Measurements from ENCODE around the gene IQCK.

IQCK gene

DNA sequence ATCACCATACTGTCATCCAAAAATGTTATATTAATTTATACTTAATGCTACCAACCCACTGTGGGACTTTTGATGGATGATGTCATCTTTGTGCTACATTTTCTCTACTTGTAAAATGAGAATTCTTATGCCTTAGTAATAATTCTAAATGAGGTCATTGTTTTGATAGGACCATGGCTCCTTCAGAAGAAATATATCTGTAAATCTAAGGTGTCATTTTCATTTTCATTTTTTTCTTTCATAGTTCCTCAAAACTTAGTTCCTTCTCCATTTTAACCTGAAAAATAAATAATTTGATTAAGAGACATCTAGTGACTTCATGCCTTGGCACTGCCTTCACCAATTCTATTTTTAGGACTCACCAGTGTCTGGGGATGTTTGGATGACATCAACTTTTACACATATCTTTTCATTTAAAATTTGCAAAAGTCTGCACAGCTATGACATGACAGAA, 117.9 kb downstream of the IQCK start:
- no peak for DNase-seq (ENCODE audit: low spot score)

DNA sequence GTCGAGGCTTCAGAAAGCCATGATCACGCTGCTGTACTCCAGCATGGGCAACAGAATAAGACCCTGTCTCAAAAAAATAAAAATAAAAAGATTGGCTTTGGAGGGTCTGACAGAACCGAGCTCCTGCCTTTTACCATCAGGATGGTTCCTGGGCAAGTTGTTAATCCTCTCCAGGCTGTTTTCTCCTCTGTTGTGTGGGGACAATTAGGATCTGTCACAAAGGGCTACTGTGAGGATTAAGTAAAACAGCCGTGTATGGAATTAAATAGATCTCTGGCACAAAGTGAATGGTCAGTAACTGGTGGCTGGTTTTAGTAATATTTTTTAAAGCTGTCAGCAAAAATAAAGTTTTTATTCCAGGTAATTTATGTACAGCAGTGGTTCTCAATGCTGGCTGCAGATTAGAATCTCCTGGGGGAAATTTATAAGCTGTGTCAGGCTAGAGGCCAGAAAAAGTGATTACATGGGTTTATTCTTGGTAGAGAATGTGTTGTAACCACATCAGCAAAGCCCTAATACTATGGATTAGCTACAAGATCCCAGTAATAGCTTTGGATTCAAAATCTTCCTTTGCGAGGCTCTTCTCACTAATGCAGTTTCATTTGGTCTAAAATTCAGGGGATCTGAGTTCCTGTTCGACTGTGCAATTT, 119.4 kb downstream of the IQCK start:
- peak; percentile 21 for DNase-seq (ENCODE audit: low spot score)

DNA sequence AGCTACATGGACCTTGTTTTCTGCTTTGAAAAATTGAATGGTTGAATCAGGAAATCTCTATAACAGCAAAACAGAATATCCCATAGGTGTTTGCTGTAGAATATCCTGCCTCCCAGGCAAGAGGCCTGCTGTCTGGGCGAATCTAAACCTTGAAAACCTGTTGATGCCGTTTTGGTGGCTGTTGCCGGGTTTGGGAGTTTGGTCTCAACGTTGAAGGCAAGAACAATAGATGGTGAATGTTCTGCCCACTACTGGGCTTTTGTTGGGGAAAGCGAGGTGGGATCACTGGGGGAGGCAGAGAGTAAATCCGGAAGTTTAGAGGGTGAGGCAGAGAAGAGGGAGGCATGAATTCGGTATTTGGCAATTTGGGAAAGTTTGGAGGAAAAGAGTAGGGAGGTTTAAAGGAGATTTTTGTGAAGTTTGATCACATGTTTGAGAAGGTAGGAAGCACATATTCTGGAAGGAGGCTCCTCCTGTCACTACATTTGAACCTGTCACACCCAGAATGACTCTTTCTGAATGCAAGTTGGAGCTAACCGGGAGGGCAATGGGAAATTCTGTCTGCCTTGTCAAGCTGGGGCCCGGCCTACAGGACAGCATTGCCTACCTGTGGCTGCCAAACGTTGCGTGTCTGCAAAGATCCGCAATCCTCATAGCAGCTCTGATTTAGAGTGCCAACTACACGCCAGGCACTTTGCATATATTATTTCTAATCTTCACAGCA, 120.1 kb downstream of the IQCK start:
- DNase-seq (ENCODE audit: low spot score), result no peak

DNA sequence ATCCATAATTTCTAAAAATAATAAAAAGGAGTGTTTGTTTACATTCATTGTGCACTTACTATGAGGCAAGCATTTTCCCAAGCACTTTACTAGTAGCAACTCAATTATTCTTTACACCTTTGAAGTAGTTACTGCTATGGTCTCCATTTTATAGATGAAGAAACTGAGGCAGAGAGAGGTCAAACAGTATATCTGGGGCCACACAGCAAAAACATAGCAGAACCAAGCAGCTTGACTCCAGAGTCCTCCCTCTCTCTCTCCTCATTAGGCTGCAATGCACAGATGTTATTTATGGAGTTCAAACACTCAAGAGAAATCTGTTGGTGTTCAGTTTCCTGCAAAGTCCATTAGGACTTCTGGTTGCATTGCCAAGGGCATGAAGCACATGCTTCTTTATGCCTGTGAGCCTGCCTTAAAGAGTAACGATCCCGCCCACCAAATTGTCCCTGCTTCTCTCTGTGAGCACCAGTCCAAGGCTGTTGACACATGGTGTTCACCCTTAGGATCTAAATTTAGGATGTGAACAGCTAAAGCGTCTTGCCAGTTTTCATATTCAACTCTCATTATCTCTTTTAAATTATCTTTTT, 122.5 kb downstream of the IQCK start:
- no peak for DNase-seq (ENCODE audit: low spot score)

DNA sequence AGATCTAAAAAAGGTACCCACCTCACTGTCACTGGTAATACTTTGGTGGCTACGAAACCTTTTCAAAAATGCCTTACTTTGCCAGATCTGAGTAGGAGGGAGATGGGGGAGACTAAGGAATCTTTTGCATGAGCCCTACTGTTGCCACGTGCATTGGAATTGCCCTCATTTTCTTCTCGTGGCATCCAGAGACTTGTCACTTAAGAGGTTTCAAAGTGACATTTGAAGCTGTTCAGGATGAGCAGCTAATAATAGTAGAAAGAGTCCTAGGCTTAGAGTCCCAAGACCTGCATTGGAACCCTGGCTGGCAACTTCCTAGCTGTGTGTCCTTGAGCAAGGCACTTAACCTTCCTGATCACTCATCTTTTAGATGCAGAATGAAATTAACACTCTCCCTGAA, 123.1 kb downstream of the IQCK start:
- no peak for DNase-seq (ENCODE audit: low spot score)

DNA sequence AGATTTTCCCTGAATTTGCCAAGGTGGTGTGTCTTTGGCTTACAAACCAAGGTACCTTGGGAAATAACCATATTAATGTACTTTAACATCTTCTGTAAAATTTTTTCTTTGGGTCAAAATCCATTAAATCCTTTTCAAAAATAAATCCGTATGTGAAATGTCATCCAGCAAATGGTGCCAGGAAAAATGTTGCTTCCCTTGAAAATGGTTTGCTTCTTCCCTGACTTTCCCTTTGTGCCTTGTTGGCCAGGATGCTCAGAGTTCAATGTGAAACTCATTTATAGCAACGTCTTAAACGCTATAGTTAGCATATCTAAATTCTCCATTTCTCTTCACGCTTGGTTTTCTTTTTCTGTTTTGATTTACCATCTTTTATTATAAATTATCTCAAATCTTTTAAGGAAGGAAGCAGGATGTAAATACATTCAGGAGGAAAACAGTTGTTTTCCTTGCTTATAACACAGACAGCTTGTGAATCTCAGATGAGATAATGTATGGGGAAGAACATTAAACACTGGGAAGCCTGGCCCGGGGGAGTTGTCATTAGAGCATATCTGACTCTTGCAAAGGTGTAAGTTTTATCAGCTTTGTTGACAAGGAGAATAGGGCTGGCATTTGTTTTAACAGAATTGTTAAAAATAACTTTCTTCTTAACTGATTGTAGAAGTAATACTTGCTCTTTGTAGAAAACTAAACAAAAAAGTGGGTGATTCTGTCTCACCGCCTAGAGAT, 124.5 kb downstream of the IQCK start:
- DNase-seq (ENCODE audit: low spot score), result no peak

DNA sequence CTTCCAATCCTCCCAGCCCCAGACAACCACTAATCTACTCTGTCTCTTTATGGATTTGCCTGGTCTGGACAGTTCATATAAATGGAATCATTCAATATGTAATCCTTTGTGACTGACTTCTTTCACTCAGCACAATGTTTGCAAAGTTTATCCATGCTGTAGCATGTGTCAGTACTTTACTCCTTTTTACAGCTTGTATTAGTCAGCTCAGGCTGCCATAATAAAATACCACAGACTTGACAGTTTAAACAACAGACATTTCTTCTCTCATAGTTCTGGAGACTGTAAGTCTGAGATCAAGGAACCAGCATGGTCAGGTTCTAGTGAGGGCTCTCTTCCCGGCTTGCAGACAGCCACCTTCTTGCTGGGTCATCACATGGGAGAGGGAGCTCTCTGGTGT, 125.3 kb downstream of the IQCK start:
- DNase-seq (ENCODE audit: low spot score), result no peak

DNA sequence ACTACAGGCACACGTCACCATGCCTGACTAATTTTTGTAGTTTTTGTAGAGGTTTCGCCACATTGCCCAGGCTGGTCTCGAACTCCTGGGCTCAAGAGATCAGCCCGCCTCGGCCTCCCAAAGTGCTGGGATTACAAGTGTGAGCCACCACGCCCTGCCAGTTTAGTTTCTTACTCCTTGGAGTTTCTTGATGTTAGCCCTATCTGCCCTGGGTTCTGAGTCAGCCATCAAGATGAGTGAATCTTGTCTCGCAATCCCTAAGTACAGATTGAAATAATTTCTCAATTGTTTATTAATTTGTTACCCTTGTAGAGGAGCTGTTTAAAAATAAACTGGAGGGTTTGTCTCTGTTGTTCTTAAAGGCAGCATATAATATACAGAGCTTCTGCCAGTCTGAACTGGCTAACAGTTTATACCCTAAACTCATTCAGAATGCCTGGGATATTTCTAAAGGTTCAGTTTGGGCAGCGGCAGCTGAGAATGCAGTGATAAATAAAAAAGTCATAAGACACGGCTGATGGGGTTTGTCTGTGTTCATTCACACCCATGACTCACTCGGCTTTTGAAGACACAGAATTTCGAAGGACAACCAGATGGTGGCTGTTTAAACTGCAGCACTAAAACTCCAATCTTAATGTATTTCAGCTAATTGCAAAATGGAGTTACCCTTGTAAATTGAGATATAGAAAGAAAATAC, 127.0 kb downstream of the IQCK start:
- DNase-seq (ENCODE audit: low spot score), result no peak

DNA sequence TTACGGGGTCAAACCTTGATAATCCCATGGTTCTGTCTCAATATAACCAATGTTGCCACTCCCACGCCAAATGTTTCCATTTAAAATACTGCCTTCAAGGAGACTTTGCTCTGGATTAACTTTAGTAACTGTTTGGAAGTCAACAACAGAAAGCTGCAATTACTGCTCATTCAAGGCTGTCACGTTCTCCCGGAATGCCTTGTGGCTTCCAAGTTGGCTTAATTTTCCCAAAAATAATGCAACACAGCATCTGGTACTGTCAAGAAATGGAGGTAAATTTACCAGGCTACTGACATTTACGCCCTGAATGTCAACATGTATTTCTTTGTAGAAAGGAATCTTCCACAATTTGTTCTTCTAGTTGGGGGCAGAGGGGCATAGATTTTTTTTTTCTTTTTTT, 128.4 kb downstream of the IQCK start:
- DNase-seq (ENCODE audit: low spot score), result no peak

DNA sequence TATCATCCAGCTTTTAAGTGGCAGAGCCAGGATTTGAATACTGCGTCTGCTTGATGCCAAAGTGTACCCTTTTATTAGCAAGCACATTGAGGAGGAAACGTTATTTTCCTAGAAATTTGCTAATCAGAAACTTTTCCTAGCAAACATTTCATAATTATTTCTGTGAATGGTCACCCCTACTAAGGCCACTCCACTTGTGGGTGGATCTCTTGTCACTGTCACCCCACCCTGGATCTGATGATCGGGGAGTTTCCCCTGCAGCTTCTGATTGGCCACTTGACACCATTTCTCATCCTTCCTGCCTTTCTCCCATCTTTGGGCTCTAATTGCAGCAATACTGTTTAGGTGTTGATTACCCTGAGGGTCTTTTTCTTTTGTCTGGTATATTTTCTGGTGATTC, 130.7 kb downstream of the IQCK start:
- no peak for DNase-seq (ENCODE audit: low spot score)

DNA sequence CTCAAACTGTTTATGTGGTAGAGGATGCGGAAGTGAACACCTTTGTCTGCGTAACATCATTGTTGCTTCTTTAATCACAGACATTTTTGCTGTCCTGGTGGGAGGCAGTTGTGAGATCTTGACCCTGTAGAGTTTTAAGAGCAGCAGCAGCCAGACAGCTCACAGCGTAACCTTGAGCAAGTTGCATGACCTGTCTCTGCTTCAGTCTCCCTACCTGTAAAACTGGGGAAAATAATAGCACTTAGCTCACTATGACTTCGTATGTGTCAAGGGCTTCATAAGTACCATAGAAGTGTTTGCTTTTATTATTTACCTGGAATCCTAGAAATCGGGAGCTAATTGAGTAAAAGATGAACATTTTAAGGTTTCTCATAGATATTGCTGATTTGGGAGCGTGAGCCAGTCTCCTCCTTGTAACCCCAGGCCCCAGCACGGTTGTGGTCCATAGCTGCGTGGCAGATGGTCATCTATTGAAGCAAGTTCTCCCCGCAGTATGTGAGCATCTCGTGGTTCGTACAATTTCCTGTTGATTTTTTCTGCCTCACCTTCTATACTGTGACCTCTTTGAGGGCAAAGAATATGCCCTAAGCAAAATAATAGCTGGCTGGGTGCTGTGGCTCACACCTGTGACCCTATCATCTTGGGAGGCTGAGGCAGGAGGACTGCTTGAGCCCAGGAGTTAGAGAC, 132.2 kb downstream of the IQCK start:
- DNase-seq (ENCODE audit: low spot score), result no peak

DNA sequence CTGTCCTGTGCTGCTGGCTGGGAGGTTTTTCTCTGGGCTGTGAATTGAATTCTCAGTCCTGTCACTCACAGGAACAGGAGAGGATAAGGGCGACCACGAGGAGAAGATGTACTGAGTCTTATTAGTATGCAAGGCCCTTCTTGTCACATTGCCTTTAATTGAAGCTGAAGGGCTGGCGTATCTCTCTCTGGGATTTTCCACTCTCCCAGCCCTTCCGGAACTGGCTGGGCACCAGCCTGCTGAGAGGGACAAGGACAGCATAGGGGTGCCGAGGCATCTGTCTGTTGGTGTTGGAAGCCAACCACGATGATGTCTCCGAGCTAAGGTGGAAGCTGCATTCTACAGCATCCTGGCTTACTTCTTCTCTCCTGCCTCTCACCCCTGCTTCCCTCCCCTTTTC, 133.4 kb downstream of the IQCK start:
- no peak for DNase-seq (ENCODE audit: low spot score)

DNA sequence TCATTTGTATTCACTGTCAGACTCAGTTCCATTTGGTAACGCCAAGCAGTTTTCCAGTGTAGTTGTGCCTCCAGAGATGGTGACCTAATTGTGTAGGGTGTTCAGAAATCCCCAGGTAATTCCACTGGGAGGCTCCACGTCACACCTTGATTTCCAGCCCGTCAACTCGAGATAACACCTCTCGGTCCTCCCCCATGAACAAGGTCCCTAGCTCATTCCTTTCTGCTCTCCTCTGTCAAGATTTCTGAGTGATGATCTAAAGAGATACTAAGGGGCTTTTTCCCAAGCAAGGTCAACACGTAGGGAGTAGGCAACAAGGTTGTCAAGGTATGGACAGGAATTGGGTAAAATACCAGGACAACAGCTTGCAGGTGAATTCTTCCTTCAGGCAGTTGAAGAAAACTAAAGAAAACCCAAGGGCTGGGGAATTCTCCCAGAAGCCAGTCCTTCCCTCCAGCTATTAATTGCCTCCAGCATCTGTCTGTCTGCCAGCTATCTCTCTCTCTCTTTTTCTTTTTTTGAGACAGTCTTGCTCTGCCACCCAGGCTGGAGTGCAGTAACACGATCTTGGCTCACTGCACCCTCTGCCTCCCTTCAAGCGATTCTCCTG, 135.2 kb downstream of the IQCK start:
- DNase-seq (ENCODE audit: low spot score), result no peak

DNA sequence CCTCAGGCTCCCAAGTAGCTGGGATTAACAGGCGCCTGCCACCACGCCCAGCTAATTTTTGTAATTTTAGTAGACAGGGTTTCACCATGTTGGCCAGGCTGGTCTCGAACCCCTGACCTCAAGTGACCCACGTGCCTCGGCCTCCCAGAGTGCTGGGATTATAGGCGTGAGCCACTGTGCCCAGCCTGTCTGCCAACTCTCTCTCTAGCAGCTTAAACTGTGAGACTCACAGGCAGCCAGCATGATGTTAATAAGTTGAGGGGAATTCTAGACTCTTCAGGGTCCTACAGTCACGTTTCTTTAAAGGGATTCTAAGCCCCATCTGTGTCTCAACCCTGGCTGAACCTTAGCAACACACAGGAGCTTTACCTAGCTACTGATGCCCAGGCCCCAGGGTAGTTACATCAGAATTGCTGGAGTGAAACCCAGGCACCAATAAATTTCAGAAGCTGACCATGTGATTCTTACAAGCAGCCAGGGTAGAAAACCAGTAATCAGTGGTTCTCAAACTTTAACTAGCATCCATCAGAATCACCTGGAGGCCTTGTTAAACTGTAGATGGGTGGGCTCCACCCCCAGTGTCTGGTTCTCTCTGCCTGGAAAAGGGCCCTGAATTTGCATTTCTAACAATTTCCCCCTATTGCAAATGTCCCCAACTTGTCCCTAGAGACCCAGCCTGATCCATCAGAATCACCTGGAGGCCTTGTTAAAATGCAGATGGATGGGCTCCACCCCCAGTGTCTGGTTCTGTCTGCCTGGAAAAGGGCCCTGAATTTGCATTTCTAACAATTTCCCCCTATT, 135.9 kb downstream of the IQCK start:
- DNase-seq (ENCODE audit: low spot score), result no peak

DNA sequence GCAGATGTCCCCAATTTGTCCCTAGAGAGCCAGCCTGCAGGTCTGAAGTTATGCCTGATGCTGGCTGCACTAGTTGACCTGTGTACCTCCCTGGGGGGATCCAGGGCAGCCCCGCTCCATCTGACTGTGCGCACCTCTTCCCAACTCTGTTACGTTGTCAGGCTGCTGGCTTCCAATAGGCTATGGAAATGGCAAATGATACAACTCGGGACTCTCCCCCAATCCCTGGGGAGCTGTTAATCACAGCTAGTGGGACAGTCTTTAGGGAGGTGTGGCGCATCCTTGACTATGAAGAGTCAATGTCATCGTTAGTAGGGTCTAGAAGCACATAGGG, 136.4 kb downstream of the IQCK start:
- DNase-seq (ENCODE audit: low spot score), result no peak

DNA sequence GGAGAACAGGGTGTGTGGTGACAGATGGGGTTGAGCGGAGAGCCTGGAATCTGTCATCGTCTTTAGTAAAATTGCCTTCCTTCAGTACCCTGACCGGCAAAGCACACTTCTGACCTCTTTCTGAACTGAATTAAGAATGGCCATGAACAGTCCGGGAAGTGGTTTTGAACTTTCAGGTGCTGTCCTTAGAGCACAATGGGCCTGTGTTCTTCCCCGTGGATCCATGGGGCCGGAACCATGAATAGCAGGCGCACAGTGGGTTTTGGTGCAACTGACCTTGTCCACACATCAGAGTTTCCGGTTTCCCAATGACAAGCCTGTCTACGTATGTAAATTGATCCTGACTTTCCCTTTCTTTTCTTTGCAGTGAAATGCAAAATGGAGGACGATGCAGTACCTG, 138.0 kb downstream of the IQCK start:
- DNase-seq (ENCODE audit: low spot score), result no peak

DNA sequence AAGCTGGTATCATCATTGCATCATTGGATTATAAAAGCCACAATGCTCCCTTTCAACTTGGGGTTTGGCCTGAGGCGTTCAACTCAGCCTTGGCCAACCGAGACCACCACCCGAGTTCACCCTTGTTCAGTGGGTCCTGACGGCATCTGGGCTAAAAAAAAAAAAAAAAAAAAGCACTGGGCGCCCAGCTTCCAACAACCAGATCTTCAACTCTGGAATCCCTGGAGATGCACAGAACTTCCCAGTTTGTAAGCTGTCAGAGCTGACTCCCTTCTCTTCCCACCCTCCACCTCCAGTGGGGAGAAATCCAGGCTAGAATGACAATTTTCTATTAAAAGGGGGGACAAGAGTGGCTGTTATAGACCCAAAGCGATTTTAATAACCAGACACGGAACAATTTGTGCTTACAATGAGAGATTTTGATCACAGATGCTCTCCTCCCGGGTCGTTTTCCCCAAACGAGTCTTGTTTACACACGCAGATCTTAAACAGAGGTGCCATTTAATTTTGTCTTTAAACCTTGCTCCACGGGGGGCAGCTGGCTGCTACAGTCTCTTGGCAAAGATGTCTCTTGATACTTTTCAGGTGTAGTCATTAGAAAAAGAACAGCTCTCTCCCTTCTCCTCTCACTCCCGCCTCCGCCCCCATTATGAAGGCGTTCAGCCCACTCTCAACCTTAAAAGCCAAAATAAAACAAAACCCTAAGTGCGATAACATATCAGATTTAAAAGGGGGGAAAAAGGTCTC, 139.7 kb downstream of the IQCK start:
- no peak for DNase-seq (ENCODE audit: low spot score)

DNA sequence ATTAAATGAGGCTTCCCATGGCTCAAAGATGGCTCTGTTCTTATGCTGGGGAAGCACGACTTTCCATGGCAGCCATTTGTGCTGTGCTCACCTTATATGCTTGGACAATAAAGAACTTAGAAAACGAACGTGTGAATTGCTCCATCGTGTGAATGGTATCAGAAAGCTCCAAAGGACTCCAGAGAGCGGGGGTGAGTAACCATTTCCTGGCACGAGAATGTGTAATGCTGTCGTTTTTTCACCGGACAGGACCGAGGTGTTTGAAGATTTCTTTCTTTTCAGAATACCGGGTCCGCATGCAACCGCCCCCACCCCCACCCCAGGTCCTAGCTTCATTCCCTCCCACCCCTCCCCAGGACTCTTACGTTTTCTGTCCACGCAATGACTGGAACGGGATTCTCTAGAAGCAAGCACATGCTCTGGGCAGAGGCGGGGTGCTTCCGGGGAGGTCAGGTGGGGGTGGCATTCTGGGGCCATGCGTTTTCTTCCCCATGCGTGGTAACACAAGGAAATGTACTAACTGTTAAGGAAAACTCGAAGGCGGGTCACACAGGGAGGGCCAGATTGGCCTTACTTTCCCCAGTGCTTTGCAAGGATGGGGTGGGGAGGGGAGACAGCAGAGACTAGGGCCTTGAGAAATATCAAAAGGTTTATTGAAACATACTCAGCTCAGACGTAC, 140.4 kb downstream of the IQCK start:
- DNase-seq (ENCODE audit: low spot score), result no peak

DNA sequence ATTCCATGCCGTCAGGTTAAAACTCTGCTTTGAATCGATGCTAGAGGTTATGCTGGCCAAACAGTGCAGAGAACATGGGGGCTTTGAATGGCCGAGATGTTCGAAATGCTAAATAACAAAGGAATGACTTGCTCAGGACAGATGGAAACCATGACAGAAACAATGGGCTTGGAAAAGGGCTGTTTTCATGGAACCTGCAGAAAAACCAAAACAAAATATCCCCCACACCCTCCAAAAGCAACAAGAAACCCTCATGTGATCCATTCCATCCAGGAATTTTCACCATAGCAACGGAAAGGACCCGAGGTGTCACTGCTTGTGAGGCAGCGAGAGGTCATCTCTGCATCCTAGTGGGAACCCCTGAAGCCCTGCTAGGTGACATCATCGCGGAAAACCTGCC, 141.1 kb downstream of the IQCK start:
- DNase-seq (ENCODE audit: low spot score), result no peak
